A673 (cell line): ENCODE measurements around the gene ZNF778. TPM values are rescaled to one million over a fixed set of nuclear protein-coding genes. Genes with fewer than 3 reads are reported as not detected.
"Not testable (repeated sequence)": the region's sequence is repeated elsewhere in the genome, so short reads cannot be mapped to it uniquely, and the experiment has no call there.

Experiments
- BruUV-seq: library from RNA; stranded (reverse); fragments of 400-500 nt; replicated peaks from 2 replicates; lab custom pipeline; 2021; lab: Mats Ljungman, UMichigan
- CTCF ChIA-PET: fragments of 300-600 bp; sonication (Branson Sonifier 250); formaldehyde crosslinking; loops from one replicate; lab custom pipeline; 2022; ENCODE audit warnings: antibody characterized with exemption; lab: Charles Lee
- POLR2A ChIA-PET: fragments of 300-600 bp; sonication (Branson Sonifier 250); formaldehyde crosslinking; loops from one replicate; lab custom pipeline; 2022; ENCODE audit warnings: antibody characterized with exemption; ENCODE audit not compliant: low non-redundant PET; lab: Charles Lee
- DNase-seq: peaks from one replicate; pipeline ENCODE4 v3.0.0-alpha.2; 2015; ENCODE audit warnings: low spot score
- H3K27ac ChIP-seq: fragments of 200-600 bp; sonication (generic); 2 replicates; pipeline ENCODE4 v1.5.1; 2016; ENCODE audit warnings: mixed run types, low read depth, mild to moderate bottlenecking, mixed read lengths, antibody characterized with exemption, low read length; ENCODE audit not compliant: poor library complexity, severe bottlenecking
- H3K27me3 ChIP-seq: fragments of 200-600 bp; sonication (generic); replicated peaks from 2 replicates; pipeline ENCODE4 v1.6.1; 2017; ENCODE audit warnings: mixed run types, low read depth, mild to moderate bottlenecking, mixed read lengths, antibody characterized with exemption, low read length; ENCODE audit not compliant: insufficient read depth, poor library complexity
- H3K36me3 ChIP-seq: fragments of 200-600 bp; sonication (generic); 2 replicates; pipeline ENCODE4 v1.6.1; 2016; ENCODE audit warnings: mixed run types, mild to moderate bottlenecking, mixed read lengths, antibody characterized with exemption, low read length; ENCODE audit not compliant: insufficient read depth, poor library complexity, severe bottlenecking
- H3K4me1 ChIP-seq: fragments of 200-600 bp; sonication (generic); 2 replicates; pipeline ENCODE4 v1.6.1; 2017; ENCODE audit warnings: mixed run types, mild to moderate bottlenecking, mixed read lengths, antibody characterized with exemption, low read length; ENCODE audit not compliant: insufficient read depth, poor library complexity, severe bottlenecking
- H3K4me3 ChIP-seq: fragments of 200-600 bp; sonication (generic); 2 replicates; pipeline ENCODE4 v1.5.1; 2016; ENCODE audit warnings: low read depth, mixed run types, mild to moderate bottlenecking, mixed read lengths, low read length; ENCODE audit not compliant: poor library complexity, severe bottlenecking
- H3K9me3 ChIP-seq: fragments of 200-600 bp; sonication (generic); 2 replicates; pipeline ENCODE4 v1.6.1; 2016; ENCODE audit warnings: mixed run types, low read depth, mild to moderate bottlenecking, mixed read lengths, antibody characterized with exemption, low read length; ENCODE audit not compliant: poor library complexity, severe bottlenecking
- EZH2 ChIP-seq: fragments of 200-600 bp; sonication (generic); IDR thresholded peaks from 2 replicates; pipeline ENCODE4 v1.6.1; 2017; ENCODE audit warnings: borderline replicate concordance, low read depth, mild to moderate bottlenecking, mixed read lengths, antibody characterized with exemption, low read length; ENCODE audit not compliant: poor library complexity, severe bottlenecking
- intact Hi-C: fragments of 100-400 bp; cut with micrococcal nuclease; formaldehyde crosslinking; loops from one replicate; pipeline ENCODE4 v1.10.0; 2022; ENCODE audit not compliant: unreplicated experiment
- total RNA-seq: library from RNA; stranded (reverse); gene quantifications from 2 replicates; pipeline ENCODE4 v1.2.3, GENCODE V29; 2021
- TF ChIP-seq, protein P1 (sequence below): fragments of 300-800, 200-600 bp; sonication (generic); conservative IDR thresholded peaks from 2 replicates; pipeline ENCODE4 v1.5.1; 2017; ENCODE audit warnings: low read depth, mild to moderate bottlenecking, antibody characterized with exemption, low read length, moderate library complexity, mixed read lengths

ZNF778 gene
- total RNA-seq, 1 experiment from 2014 or later = 14.0 TPM

DNA sequence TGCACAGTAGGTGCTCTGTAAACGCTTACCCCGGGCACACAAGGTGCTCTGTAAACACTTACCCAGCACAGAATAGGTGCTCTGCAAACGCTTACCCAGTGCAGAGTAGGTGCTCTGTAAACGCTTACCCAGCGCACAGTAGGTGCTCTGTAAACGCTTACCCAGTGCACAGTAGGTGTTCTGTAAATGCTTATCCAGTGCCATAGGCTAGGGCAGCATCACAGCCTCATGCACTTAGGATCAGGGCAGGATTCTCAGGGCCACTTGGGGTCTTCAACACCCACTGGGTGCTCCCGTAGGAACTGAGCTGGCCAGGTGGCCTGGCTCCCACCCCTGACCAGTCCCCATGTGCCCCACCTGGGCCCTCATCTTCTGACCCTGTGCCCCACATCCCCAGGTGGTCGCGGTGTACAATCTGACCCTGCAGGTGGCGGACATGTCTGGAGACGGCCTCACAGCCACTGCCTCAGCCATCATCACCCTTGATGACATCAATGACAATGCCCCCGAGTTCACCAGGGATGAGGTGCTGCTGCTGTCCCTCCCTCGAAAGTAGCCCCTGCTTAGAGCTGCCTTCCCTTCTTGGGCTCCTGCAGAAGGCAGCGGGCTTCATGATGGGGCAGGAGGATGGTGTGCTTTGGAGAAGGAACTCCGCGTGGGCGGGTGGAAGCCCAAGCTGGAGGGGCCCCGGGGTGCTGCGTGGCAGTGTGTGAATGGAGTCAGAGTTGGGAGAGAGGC is 30.3 kb upstream of the ZNF778 start:
- intact Hi-C loops = no loop called here
- no peak overlapping the region for H3K27ac ChIP-seq
- H3K27me3 ChIP-seq = no peaks in the 10 kb centered on the region
- CTCF ChIA-PET = no interaction called here
- POLR2A ChIA-PET = no interaction called here
- H3K4me1 ChIP-seq = no peaks in the 10 kb centered on the region
- no peaks in the 10 kb centered on the region for H3K9me3 ChIP-seq
- TF ChIP-seq, protein P1, sequence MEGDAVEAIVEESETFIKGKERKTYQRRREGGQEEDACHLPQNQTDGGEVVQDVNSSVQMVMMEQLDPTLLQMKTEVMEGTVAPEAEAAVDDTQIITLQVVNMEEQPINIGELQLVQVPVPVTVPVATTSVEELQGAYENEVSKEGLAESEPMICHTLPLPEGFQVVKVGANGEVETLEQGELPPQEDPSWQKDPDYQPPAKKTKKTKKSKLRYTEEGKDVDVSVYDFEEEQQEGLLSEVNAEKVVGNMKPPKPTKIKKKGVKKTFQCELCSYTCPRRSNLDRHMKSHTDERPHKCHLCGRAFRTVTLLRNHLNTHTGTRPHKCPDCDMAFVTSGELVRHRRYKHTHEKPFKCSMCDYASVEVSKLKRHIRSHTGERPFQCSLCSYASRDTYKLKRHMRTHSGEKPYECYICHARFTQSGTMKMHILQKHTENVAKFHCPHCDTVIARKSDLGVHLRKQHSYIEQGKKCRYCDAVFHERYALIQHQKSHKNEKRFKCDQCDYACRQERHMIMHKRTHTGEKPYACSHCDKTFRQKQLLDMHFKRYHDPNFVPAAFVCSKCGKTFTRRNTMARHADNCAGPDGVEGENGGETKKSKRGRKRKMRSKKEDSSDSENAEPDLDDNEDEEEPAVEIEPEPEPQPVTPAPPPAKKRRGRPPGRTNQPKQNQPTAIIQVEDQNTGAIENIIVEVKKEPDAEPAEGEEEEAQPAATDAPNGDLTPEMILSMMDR = no peak
- TF ChIP-seq EZH2 = no peak
- no peak overlapping the region for H3K4me3 ChIP-seq
- DNase-seq = peak; percentile 62
- no TSS peak for BruUV-seq
- H3K36me3 ChIP-seq = no peaks in the 10 kb centered on the region

DNA sequence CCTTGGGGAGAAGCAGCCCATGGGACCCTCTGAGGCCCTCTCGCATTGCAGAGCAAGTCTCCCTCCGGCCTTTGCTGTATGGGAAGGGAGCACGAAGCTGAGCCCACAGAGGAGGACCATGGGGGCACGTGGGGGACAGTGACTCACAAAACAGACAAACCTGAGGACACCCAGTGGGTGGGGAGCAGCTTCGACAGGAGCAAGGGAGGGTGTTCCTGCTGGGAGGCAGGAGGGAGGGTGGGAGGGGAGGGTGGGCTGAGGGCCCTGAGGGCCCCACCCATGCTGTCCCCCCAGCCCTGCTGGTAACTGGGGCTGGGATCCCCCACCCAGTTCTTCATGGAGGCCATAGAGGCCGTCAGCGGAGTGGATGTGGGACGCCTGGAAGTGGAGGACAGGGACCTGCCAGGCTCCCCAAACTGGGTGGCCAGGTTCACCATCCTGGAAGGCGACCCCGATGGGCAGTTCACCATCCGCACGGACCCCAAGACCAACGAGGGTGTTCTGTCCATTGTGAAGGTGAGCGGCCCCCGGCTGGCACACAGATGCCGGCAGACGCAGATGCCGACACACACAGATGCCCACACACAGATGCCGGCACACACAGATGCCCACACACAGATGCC is 29.6 kb upstream of the ZNF778 start:
- Histone ChIP-seq H3K4me3 (no peak overlapping the region), H3K27ac (no peak overlapping the region), H3K36me3 (no peaks in the 10 kb centered on the region), H3K27me3 (no peaks in the 10 kb centered on the region), H3K4me1 (no peaks in the 10 kb centered on the region), H3K9me3 (no peaks in the 10 kb centered on the region)
- DNase-seq = no peak
- intact Hi-C loops = no loop called here
- BruUV-seq = no TSS peak
- no peak for TF ChIP-seq EZH2
- TF ChIP-seq, protein P1 = no peak
- POLR2A ChIA-PET = no interaction called here
- CTCF ChIA-PET = no interaction called here

DNA sequence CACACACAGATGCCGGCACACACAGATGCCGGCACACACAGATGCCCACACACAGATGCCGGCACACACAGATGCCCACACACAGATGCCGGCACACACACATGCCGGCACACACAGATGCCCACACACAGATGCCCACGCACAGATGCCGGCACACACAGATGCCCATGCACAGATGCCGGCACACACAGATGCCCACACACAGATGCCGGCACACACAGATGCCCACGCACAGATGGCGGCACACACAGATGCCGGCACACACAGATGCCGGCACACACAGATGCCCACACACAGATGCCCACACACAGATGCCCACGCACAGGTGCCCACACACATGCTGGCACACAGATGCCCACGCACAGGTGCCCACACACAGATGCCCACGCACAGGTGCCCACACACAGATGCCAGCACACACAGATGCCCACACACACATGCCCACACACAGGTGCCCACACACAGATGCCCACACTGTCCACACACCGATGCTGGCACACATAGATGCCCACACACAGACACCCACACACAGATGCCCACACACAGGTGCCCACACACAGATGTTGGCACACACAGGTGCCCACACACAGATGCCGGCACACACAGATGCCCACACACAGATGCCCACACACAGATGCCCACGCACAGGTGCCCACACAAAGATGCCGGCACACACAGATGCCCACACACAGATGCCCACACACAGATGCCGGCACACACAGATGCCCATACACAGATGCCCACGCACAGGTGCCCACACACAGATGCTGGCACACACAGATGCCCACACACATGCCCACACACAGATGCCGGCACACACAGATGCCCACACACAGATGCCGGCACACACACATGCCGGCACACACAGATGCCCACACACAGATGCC is 28.8 kb upstream of the ZNF778 start:
- DNase-seq, BruUV-seq, H3K9me3 ChIP-seq, H3K36me3 ChIP-seq, CTCF ChIA-PET, H3K4me1 ChIP-seq, POLR2A ChIA-PET, H3K27ac ChIP-seq, H3K27me3 ChIP-seq, intact Hi-C loops, H3K4me3 ChIP-seq: not testable (repeated sequence)
